H9 (cell line): ENCODE measurements around the gene LZTR1. TPM values are rescaled to one million over a fixed set of nuclear protein-coding genes. Genes with fewer than 3 reads are reported as not detected.
"Not testable (repeated sequence)": the region's sequence is repeated elsewhere in the genome, so short reads cannot be mapped to it uniquely, and the experiment has no call there.

Source experiments
- DNase-seq: peaks from one replicate; pipeline ENCODE4 v3.0.0-alpha.2; 2017
- H2AFZ ChIP-seq: one replicate; pipeline ENCODE4 v1.6.1; 2013; ENCODE audit warnings: mild to moderate bottlenecking, low read length, control low read depth, moderate library complexity
- H2AK5ac ChIP-seq: 2 replicates; pipeline ENCODE4 v1.6.1; 2013; ENCODE audit warnings: low read length, control low read depth, mixed read lengths; ENCODE audit not compliant: insufficient read length
- H2BK120ac ChIP-seq: one replicate; pipeline ENCODE4 v1.6.1; 2013; ENCODE audit warnings: low read depth, mild to moderate bottlenecking, low read length, control low read depth, inconsistent platforms; ENCODE audit not compliant: poor library complexity, severe bottlenecking
- H2BK12ac ChIP-seq: 2 replicates; pipeline ENCODE4 v1.6.1; 2013; ENCODE audit warnings: low read length, control low read depth, mixed read lengths, low read depth; ENCODE audit not compliant: insufficient read length
- H2BK15ac ChIP-seq: 2 replicates; pipeline ENCODE4 v1.6.1; 2013; ENCODE audit warnings: low read depth, low read length, control low read depth
- H2BK20ac ChIP-seq: one replicate; pipeline ENCODE4 v1.6.1; 2013; ENCODE audit warnings: low read depth, mild to moderate bottlenecking, low read length, control low read depth, inconsistent platforms; ENCODE audit not compliant: poor library complexity, severe bottlenecking
- H2BK5ac ChIP-seq: 2 replicates; pipeline ENCODE4 v1.6.1; 2013; ENCODE audit warnings: low read length, control low read depth, mixed read lengths; ENCODE audit not compliant: insufficient read length
- H3K14ac ChIP-seq: 2 replicates; pipeline ENCODE4 v1.6.1; 2013; ENCODE audit warnings: low read length, control low read depth; ENCODE audit not compliant: insufficient read depth
- H3K18ac ChIP-seq: 2 replicates; pipeline ENCODE4 v1.6.1; 2013; ENCODE audit warnings: low read depth, mild to moderate bottlenecking, mixed read lengths, low read length, control low read depth; ENCODE audit not compliant: insufficient read length
- H3K23ac ChIP-seq: 2 replicates; pipeline ENCODE4 v1.6.1; 2013; ENCODE audit warnings: low read length, control low read depth, mixed read lengths, low read depth; ENCODE audit not compliant: insufficient read length
- H3K23me2 ChIP-seq: 2 replicates; pipeline ENCODE4 v1.6.1; 2013; ENCODE audit warnings: low read depth, mild to moderate bottlenecking, mixed read lengths, low read length, control low read depth; ENCODE audit not compliant: insufficient read length, poor library complexity, severe bottlenecking
- H3K27ac ChIP-seq: 2 replicates; pipeline ENCODE4 v1.5.1; 2013; ENCODE audit warnings: low read length, control low read depth, mixed read lengths, low read depth; ENCODE audit not compliant: insufficient read length
- H3K27me3 ChIP-seq: 2 replicates; pipeline ENCODE4 v1.6.1; 2013; ENCODE audit warnings: low read length, control low read depth, inconsistent platforms; ENCODE audit not compliant: insufficient read depth
- H3K4ac ChIP-seq: 2 replicates; pipeline ENCODE4 v1.6.1; 2013; ENCODE audit warnings: low read depth, mild to moderate bottlenecking, control low read depth, inconsistent platforms, low read length, moderate library complexity
- H3K4me1 ChIP-seq: 2 replicates; pipeline ENCODE4 v1.6.1; 2013; ENCODE audit warnings: low read length, control low read depth, inconsistent platforms; ENCODE audit not compliant: insufficient read depth
- H3K4me2 ChIP-seq: 2 replicates; pipeline ENCODE4 v1.6.1; 2013; ENCODE audit warnings: low read length, control low read depth, mixed read lengths; ENCODE audit not compliant: insufficient read length, insufficient read depth
- H3K56ac ChIP-seq: 2 replicates; pipeline ENCODE4 v1.6.1; 2013; ENCODE audit warnings: low read depth, mild to moderate bottlenecking, mixed read lengths, low read length, control low read depth; ENCODE audit not compliant: insufficient read length
- H3K79me1 ChIP-seq: 2 replicates; pipeline ENCODE4 v1.6.1; 2013; ENCODE audit warnings: low read depth, mild to moderate bottlenecking, moderate library complexity, low read length, control low read depth, inconsistent platforms; ENCODE audit not compliant: insufficient read depth, poor library complexity, severe bottlenecking
- H3K79me2 ChIP-seq: 2 replicates; pipeline ENCODE4 v1.6.1; 2013; ENCODE audit warnings: low read length, control low read depth, inconsistent platforms; ENCODE audit not compliant: insufficient read depth
- H3K9ac ChIP-seq: 2 replicates; pipeline ENCODE4 v1.6.1; 2013; ENCODE audit warnings: low read length, control low read depth, mixed read lengths; ENCODE audit not compliant: insufficient read length; ENCODE audit errors: extremely low read depth
- H3K9me3 ChIP-seq: one replicate; pipeline ENCODE4 v1.6.1; 2013; ENCODE audit warnings: low read depth, low read length, inconsistent platforms; ENCODE audit not compliant: control insufficient read depth
- H3T11ph ChIP-seq: one replicate; pipeline ENCODE4 v1.6.1; 2013; ENCODE audit warnings: mild to moderate bottlenecking, low read length, control low read depth, inconsistent platforms
- H4K20me1 ChIP-seq: one replicate; pipeline ENCODE4 v1.6.1; 2013; ENCODE audit not compliant: control insufficient read depth, insufficient read length, insufficient read depth
- H4K5ac ChIP-seq: 2 replicates; pipeline ENCODE4 v1.6.1; 2013; ENCODE audit warnings: low read depth, mild to moderate bottlenecking, mixed read lengths, low read length, control low read depth; ENCODE audit not compliant: insufficient read length
- H4K8ac ChIP-seq: replicated peaks from 2 replicates; pipeline ENCODE4 v1.6.1; 2013; ENCODE audit warnings: low read length, control low read depth, mixed read lengths, low read depth; ENCODE audit not compliant: insufficient read length
- H4K91ac ChIP-seq: 2 replicates; pipeline ENCODE4 v1.6.1; 2013; ENCODE audit warnings: low read depth, mild to moderate bottlenecking, moderate library complexity, mixed read lengths, low read length, control low read depth; ENCODE audit not compliant: insufficient read length
- H3K27ac Mint-ChIP-seq, 3 experiments: 2 replicates in 2 of 3; 3 replicates in 1 of 3; pipeline ENCODE4 v1.8.0; 2020 to 2021; ENCODE audit warnings: mixed read lengths in 3 of 3, mild to moderate bottlenecking in 1 of 3, moderate library complexity in 1 of 3
- H3K27me3 Mint-ChIP-seq: 2 replicates; pipeline ENCODE4 v1.8.0; 2021; ENCODE audit warnings: low read depth, mild to moderate bottlenecking, moderate library complexity, mixed read lengths
- H3K36me3 Mint-ChIP-seq, 3 experiments: 2 replicates in 2 of 3; 3 replicates in 1 of 3; pipeline ENCODE4 v1.8.0; 2020 to 2021; ENCODE audit warnings: low read depth in 3 of 3, mixed read lengths in 3 of 3; ENCODE audit not compliant: insufficient read depth in 1 of 3
- H3K4me1 Mint-ChIP-seq, 2 experiments: 2 replicates each; pipeline ENCODE4 v1.8.0; 2020; ENCODE audit warnings: mixed read lengths in 2 of 2
- H3K4me3 Mint-ChIP-seq, 2 experiments: 2 replicates in 1 of 2; 3 replicates in 1 of 2; pipeline ENCODE4 v1.8.0; 2020 to 2021; ENCODE audit warnings: mild to moderate bottlenecking in 2 of 2, mixed read lengths in 2 of 2, moderate library complexity in 1 of 2
- H3K9me3 Mint-ChIP-seq, 2 experiments: 2 replicates in 1 of 2; 3 replicates in 1 of 2; pipeline ENCODE4 v1.8.0; 2020; ENCODE audit warnings: mild to moderate bottlenecking in 2 of 2, mixed read lengths in 2 of 2, moderate library complexity in 1 of 2
- WGBS: extraction: QIAGEN DNeasy Blood & Tissue Kit; methylation state at CpG from one replicate; pipeline ENCODE4 v1.1.7; 2013; ENCODE audit warnings: missing lambda C conversion rate, low lambda C conversion rate, mixed read lengths; ENCODE audit not compliant: insufficient read length; ENCODE audit errors: extremely low coverage; 5-methylcytosine and 5-hydroxymethylcytosine counted together
- total RNA-seq: library from RNA; stranded (reverse); gene quantifications from 2 replicates; pipeline ENCODE4 v1.2.1, GENCODE V29; 2021
- TF ChIP-seq, protein P1 (sequence below): fragments of 200-600 bp; sonication (generic); conservative IDR thresholded peaks from 3 replicates; pipeline ENCODE4 v1.8.0; 2021; ENCODE audit warnings: antibody characterized with exemption, mild to moderate bottlenecking

The LZTR1 gene
- total RNA-seq, 1 experiment from 2014 or later, result 47.0 TPM

DNA sequence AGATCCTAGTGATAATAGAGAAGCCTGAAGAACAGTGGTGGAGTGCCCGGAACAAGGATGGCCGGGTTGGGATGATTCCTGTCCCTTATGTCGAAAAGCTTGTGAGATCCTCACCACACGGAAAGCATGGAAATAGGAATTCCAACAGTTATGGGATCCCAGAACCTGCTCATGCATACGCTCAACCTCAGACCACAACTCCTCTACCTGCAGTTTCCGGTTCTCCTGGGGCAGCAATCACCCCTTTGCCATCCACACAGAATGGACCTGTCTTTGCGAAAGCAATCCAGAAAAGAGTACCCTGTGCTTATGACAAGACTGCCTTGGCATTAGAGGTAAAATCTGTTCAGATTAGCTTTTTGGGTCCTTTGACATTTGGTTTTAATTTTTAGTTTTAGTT, 48.2 kb upstream of the LZTR1 start:
- no peak overlapping the region for H2BK15ac ChIP-seq
- no peaks in the 10 kb centered on the region; the same call in 1 of the 2 replicates for H3K27me3 Mint-ChIP-seq
- H3K56ac ChIP-seq, result no peak overlapping the region
- H3K27ac Mint-ChIP-seq, result peak overlapping the region in 1 of 3 experiments; percentile 25; a peak in 1 of 7 replicates
- H4K91ac ChIP-seq, result no peak overlapping the region
- no peak overlapping the region for H3K18ac ChIP-seq
- H3K4me1 ChIP-seq, result no peaks in the 10 kb centered on the region
- no peak overlapping the region for H3K4ac ChIP-seq
- no peak overlapping the region for H3K27ac ChIP-seq
- peaks cover 70% of the 10 kb centered on the region; the same call in 1 of the 2 replicates for H3K79me2 ChIP-seq
- no peak overlapping the region for H2BK5ac ChIP-seq
- TF ChIP-seq, protein P1, sequence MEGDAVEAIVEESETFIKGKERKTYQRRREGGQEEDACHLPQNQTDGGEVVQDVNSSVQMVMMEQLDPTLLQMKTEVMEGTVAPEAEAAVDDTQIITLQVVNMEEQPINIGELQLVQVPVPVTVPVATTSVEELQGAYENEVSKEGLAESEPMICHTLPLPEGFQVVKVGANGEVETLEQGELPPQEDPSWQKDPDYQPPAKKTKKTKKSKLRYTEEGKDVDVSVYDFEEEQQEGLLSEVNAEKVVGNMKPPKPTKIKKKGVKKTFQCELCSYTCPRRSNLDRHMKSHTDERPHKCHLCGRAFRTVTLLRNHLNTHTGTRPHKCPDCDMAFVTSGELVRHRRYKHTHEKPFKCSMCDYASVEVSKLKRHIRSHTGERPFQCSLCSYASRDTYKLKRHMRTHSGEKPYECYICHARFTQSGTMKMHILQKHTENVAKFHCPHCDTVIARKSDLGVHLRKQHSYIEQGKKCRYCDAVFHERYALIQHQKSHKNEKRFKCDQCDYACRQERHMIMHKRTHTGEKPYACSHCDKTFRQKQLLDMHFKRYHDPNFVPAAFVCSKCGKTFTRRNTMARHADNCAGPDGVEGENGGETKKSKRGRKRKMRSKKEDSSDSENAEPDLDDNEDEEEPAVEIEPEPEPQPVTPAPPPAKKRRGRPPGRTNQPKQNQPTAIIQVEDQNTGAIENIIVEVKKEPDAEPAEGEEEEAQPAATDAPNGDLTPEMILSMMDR, result no peak
- peaks cover 32 to 71% (median 51%) of the 10 kb centered on the region in 3 experiments for H3K36me3 Mint-ChIP-seq
- no peak overlapping the region for H2BK12ac ChIP-seq
- no peak overlapping the region for H3K23ac ChIP-seq
- H3K4me2 ChIP-seq, result no peak overlapping the region
- H3K79me1 ChIP-seq, result peaks cover 9% of the 10 kb centered on the region
- no peak overlapping the region for H2AK5ac ChIP-seq
- no peak overlapping the region for H3K14ac ChIP-seq
- no peak overlapping the region for H4K8ac ChIP-seq
- no peak overlapping the region for H2BK20ac ChIP-seq
- no peak for DNase-seq
- WGBS, result no CpG with 5 or more reads among the region's 7 CpGs
- H3K9ac ChIP-seq, result no peak overlapping the region
- no peak overlapping the region for H3K4me3 Mint-ChIP-seq
- no peak overlapping the region for H3T11ph ChIP-seq
- H4K20me1 ChIP-seq, result no peaks in the 10 kb centered on the region
- H3K4me1 Mint-ChIP-seq, result peaks cover 13 to 18% of the 10 kb centered on the region in 2 experiments
- H3K23me2 ChIP-seq, result no peaks in the 10 kb centered on the region
- H3K27me3 ChIP-seq, result no peaks in the 10 kb centered on the region
- no peak overlapping the region for H2BK120ac ChIP-seq
- no peak overlapping the region for H4K5ac ChIP-seq
- H2AFZ ChIP-seq, result no peak overlapping the region
- H3K9me3 ChIP-seq, result no peaks in the 10 kb centered on the region
- no peaks in the 10 kb centered on the region for H3K9me3 Mint-ChIP-seq

DNA sequence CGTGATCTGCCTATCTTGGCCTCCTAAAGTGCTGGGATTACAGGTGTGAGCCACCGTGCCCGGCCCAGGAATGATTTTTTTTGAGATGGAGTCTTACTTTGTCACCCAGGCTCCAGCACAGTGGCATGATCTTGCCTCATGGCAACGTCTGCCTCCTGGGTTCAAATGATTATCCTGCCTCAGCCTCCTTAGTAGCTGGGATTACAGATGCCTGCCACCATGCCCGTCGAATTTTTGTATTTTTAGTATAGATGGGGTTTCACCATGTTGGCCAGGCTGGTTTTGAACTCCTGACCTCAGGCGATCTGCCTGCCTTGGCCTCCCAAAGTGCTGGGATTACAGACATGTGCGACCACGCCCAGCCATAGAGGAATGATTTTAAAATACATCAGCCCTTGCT, 47.0 kb upstream of the LZTR1 start:
- not testable (repeated sequence) for H2BK20ac ChIP-seq, H2BK120ac ChIP-seq
- peaks cover 32 to 68% (median 52%) of the 10 kb centered on the region in 3 experiments for H3K36me3 Mint-ChIP-seq

More for the DNA sequence above, 47.0 kb upstream of the LZTR1 start:
- not testable (repeated sequence) for H3K27ac ChIP-seq, H4K91ac ChIP-seq, H2AFZ ChIP-seq, H3K4ac ChIP-seq, H3K4me2 ChIP-seq, H2BK5ac ChIP-seq, H3K9ac ChIP-seq, H3K56ac ChIP-seq, H3K4me1 ChIP-seq, H3K27me3 ChIP-seq, H3K27ac Mint-ChIP-seq, H3K79me1 ChIP-seq, H3K14ac ChIP-seq, H3K4me3 Mint-ChIP-seq, H2BK12ac ChIP-seq, H3K23ac ChIP-seq, H2BK15ac ChIP-seq, H3K18ac ChIP-seq, H3K27me3 Mint-ChIP-seq, DNase-seq, H3K9me3 ChIP-seq, H3K23me2 ChIP-seq, H4K20me1 ChIP-seq, H3K9me3 Mint-ChIP-seq, H2AK5ac ChIP-seq, H3T11ph ChIP-seq, H4K5ac ChIP-seq, H4K8ac ChIP-seq
- H3K4me1 Mint-ChIP-seq, result peaks cover 18 to 22% of the 10 kb centered on the region in 2 experiments
- peaks cover 71% of the 10 kb centered on the region; the same call in 1 of the 2 replicates for H3K79me2 ChIP-seq
- no CpG with 5 or more reads among the region's 9 CpGs for WGBS
